ENCODE results near the gene PLB1. TPM values are rescaled to one million over a fixed set of nuclear protein-coding genes. Genes with fewer than 3 reads are reported as not detected.
A peak's percentile ranks its signal among the peaks of the same experiment; 100 is the strongest.

Gene PLB1
- total RNA-seq, 2 donors from 2014 or later, result 7.4 to 9.6 TPM

DNA sequence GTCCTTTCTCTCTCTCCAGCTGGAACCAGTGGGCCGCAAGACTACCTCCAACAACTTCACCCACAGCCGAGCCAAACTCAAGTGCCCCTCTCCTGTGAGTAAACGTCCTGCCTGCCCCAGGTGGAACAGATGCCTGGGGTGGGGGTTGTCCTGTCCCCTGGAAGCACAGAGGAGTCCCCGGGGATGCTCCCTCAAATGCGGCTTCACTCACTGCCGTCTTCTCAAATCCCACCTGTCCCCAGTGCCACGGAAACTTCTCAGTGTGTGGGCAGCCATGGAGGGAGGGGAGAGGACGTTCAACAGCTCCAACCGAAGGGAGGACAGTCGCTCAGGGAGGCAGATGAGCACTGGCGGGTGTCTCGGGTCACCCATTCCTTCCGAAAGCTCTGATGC is 145.0 kb downstream of the PLB1 start:
- no peak overlapping the region for H3K27ac ChIP-seq
- 97% methylated on average over 13 of the region's 13 CpGs for WGBS
- intact Hi-C loops (cut with DNase I), result loop anchor here (5.0 kb wide), 1 partner anchor 34 kb away; no protein-coding TSS in a partner anchor
- no peak for DNase-seq (ENCODE audit: low spot score)
- H3K4me1 ChIP-seq (replicated peaks), result no peaks in the 10 kb centered on the region
- H3K4me3 ChIP-seq, result no peak overlapping the region
- TF ChIP-seq POLR2AphosphoS5 (IDR thresholded peaks at IDR 0.05) (no peak), POLR2A (IDR thresholded peaks at IDR 0.05) (no peak), CTCF (IDR thresholded peaks at IDR 0.05) (no peak)
- no peaks in the 10 kb centered on the region for H3K27me3 ChIP-seq (replicated peaks; ENCODE audit: insufficient read depth)
- no peaks in the 10 kb centered on the region for H3K36me3 ChIP-seq
- no peaks in the 10 kb centered on the region for H3K9me3 ChIP-seq

DNA sequence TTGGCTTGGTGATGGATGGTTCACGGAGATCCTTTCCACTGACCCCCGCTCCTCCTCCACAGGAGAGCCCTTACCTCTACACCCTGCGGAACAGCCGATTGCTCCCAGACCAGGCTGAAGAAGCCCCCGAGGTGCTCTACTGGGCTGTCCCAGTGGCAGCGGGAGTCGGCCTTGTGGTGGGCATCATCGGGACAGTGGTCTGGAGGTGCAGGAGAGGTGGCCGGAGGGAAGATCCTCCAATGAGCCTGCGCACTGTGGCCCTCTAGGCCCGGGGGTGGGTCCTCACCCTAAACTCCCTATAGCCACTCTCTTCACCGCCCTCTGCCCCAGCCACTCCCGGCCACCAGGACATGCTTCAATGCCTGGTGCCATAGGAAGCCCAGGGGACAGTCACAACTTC is 146.9 kb downstream of the PLB1 start:
- Histone ChIP-seq H3K27me3 (replicated peaks; ENCODE audit: insufficient read depth) (no peaks in the 10 kb centered on the region), H3K27ac (peak overlapping the region; percentile 48 to 53), H3K4me1 (replicated peaks) (no peaks in the 10 kb centered on the region), H3K36me3 (no peaks in the 10 kb centered on the region), H3K9me3 (no peaks in the 10 kb centered on the region), H3K4me3 (no peak overlapping the region)
- DNase-seq (ENCODE audit: low spot score), result no peak
- WGBS, result 94% methylated on average over 13 of the region's 13 CpGs
- TF ChIP-seq POLR2A (IDR thresholded peaks at IDR 0.05), result no peak
- no peak for TF ChIP-seq POLR2AphosphoS5 (IDR thresholded peaks at IDR 0.05)
- no peak for TF ChIP-seq CTCF (IDR thresholded peaks at IDR 0.05)
- intact Hi-C loops (cut with DNase I), result loop anchor here (5.0 kb wide), 1 partner anchor 35 kb away; no protein-coding TSS in a partner anchor

DNA sequence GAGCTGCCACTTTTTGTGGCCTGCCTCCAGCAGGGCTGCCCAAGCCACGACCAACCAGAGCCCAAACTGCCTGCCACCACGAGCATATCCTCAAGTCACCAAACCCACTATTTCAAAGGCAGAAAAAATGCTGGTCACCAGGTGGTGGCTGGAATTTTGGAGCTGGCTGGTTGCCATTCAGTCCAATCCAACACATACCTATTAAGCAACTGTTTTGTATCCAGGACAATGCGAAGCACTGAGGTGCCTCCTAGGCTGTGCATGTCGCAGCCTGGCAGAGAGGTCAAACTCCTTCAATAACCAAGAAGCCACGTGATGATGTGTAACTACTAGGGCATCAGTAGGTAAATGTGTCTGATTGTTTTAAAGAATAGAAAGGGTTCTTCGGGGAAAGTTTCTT is 147.5 kb downstream of the PLB1 start:
- peak; percentile 34 for TF ChIP-seq POLR2AphosphoS5 (IDR thresholded peaks at IDR 0.05)
- no peak for TF ChIP-seq POLR2A (IDR thresholded peaks at IDR 0.05)
- TF ChIP-seq CTCF (IDR thresholded peaks at IDR 0.05), result no peak

GRCh38 chr2:28643911-28644334 is 148.1 kb downstream of the PLB1 start:
- DNase-seq (ENCODE audit: low spot score), result peak; percentile 55
- Histone ChIP-seq H3K4me1 (replicated peaks) (no peaks in the 10 kb centered on the region), H3K27me3 (replicated peaks; ENCODE audit: insufficient read depth) (no peaks in the 10 kb centered on the region), H3K36me3 (no peaks in the 10 kb centered on the region), H3K27ac (peak overlapping the region; percentile 48 to 53), H3K4me3 (no peak overlapping the region), H3K9me3 (no peaks in the 10 kb centered on the region)
- intact Hi-C loops (cut with DNase I), result loop anchor here (5.0 kb wide), 1 partner anchor 37 kb away; no protein-coding TSS in a partner anchor
- WGBS, result 32% methylated on average over 11 of the region's 11 CpGs
- no peak for TF ChIP-seq CTCF (IDR thresholded peaks at IDR 0.05)
- peak; percentile 60 for TF ChIP-seq POLR2AphosphoS5 (IDR thresholded peaks at IDR 0.05)

More for the DNA sequence above, 147.5 kb downstream of the PLB1 start:
- Histone ChIP-seq H3K9me3 (no peaks in the 10 kb centered on the region), H3K4me1 (replicated peaks) (no peaks in the 10 kb centered on the region), H3K27me3 (replicated peaks; ENCODE audit: insufficient read depth) (no peaks in the 10 kb centered on the region), H3K4me3 (no peak overlapping the region), H3K36me3 (no peaks in the 10 kb centered on the region), H3K27ac (peak overlapping the region; percentile 48 to 53)
- intact Hi-C loops (cut with DNase I), result loop anchor here (5.0 kb wide), 1 partner anchor 36 kb away; no protein-coding TSS in a partner anchor
- WGBS, result 45% methylated on average over 6 of the region's 6 CpGs
- DNase-seq (ENCODE audit: low spot score), result peak; percentile 55

DNA sequence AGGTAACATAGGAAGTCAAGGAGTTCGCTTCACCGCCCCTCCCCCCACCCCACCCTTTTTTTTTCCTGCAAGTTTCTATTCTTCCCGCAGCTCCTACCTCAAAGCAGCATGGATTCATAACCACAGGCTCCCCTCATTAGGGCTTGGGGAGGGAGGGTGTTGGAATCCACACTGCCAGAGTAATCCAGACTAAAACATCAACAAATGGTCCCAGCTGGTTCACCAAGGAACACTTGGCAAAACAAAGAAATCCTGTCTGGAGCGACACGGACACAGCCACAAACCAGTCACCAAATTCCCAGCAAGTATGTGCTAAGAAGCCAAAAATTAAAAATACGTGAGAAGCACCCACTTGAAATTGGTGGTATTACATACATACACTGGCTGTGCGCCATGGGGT is 148.9 kb downstream of the PLB1 start:
- Histone ChIP-seq H3K27me3 (replicated peaks; ENCODE audit: insufficient read depth) (no peaks in the 10 kb centered on the region), H3K4me3 (no peak overlapping the region), H3K36me3 (no peaks in the 10 kb centered on the region), H3K9me3 (no peaks in the 10 kb centered on the region), H3K27ac (peak overlapping the region; percentile 48 to 53), H3K4me1 (replicated peaks) (no peaks in the 10 kb centered on the region)
- DNase-seq (ENCODE audit: low spot score), result no peak
- intact Hi-C loops (cut with DNase I), result loop anchor here (5.0 kb wide), 1 partner anchor 37 kb away; no protein-coding TSS in a partner anchor
- whole genome bisulfite sequencing, result 78% methylated on average over 7 of the region's 7 CpGs
- TF ChIP-seq POLR2AphosphoS5 (IDR thresholded peaks at IDR 0.05) (no peak), POLR2A (IDR thresholded peaks at IDR 0.05) (no peak), CTCF (IDR thresholded peaks at IDR 0.05) (no peak)

Data from prostate gland (tissue), 2 donors.